GM12878 (cell line): ENCODE data around the gene PEX12. TPM values are rescaled to one million over a fixed set of nuclear protein-coding genes. Genes with fewer than 3 reads are reported as not detected.

ENCODE experiments used
- CBFB ChIP-seq: IDR thresholded peaks from 2 replicates; pipeline ENCODE4 v1.6.1; 2016; ENCODE audit warnings: antibody characterized with exemption, low read depth
- CBX3 ChIP-seq: fragments of 200-600 bp; sonication (generic); IDR thresholded peaks from 2 replicates; pipeline ENCODE4 v1.6.1; 2016; ENCODE audit warnings: low read depth, borderline replicate concordance
- CEBPB ChIP-seq, 2 experiments: fragments of 150-350 bp in 1 of 2; IDR thresholded peaks; 2 replicates each; pipeline ENCODE4 v1.6.1; 2012 to 2014; ENCODE audit warnings: low read depth in 2 of 2, low read length in 2 of 2, borderline replicate concordance in 1 of 2, inconsistent platforms in 1 of 2
- CREB1 ChIP-seq: IDR thresholded peaks from 2 replicates; pipeline ENCODE4 v1.6.1; 2012; ENCODE audit warnings: low read depth, mild to moderate bottlenecking, inconsistent platforms
- E2F4 ChIP-seq: IDR thresholded peaks from 2 replicates; pipeline ENCODE4 v1.6.1; 2012; ENCODE audit warnings: low read depth, low read length, improper control_type of control experiment
- ETV6 ChIP-seq, 2 experiments: fragments of 450-650 bp in 1 of 2; IDR thresholded peaks in 1 of 2; conservative IDR thresholded peaks in 1 of 2; 2 replicates each; pipeline ENCODE4 v1.6.1; 2014; ENCODE audit warnings: antibody characterized with exemption in 1 of 2, borderline replicate concordance in 1 of 2, low read depth in 1 of 2, mild to moderate bottlenecking in 1 of 2, moderate library complexity in 1 of 2
- FOS ChIP-seq: IDR thresholded peaks from 3 replicates; pipeline ENCODE4 v1.6.1; 2011; ENCODE audit warnings: borderline replicate concordance; ENCODE audit not compliant: insufficient read length; ENCODE audit errors: extremely low read depth
- GABPA ChIP-seq: IDR thresholded peaks from 2 replicates; pipeline ENCODE4 v1.6.1; 2014; ENCODE audit warnings: antibody characterized with exemption, low read depth, mild to moderate bottlenecking, inconsistent platforms
- HDAC2 ChIP-seq: fragments of 200-600 bp; sonication (generic); IDR thresholded peaks from 2 replicates; pipeline ENCODE4 v1.6.1; 2017
- MXI1 ChIP-seq: fragments of 150-350 bp; IDR thresholded peaks from 2 replicates; pipeline ENCODE4 v1.6.1; 2011; ENCODE audit warnings: low read depth, mild to moderate bottlenecking, inconsistent platforms, low read length, improper control_type of control experiment
- NFXL1 ChIP-seq: fragments of 450-650 bp; IDR thresholded peaks from 2 replicates; pipeline ENCODE4 v1.6.1; 2017; ENCODE audit warnings: antibody characterized with exemption, mild to moderate bottlenecking, borderline replicate concordance
- RFX5 ChIP-seq: IDR thresholded peaks from 2 replicates; pipeline ENCODE4 v1.6.1; 2011; ENCODE audit warnings: low read depth, low read length, improper control_type of control experiment
- RUNX3 ChIP-seq: IDR thresholded peaks from 2 replicates; pipeline ENCODE4 v1.6.1; 2012; ENCODE audit warnings: low read length, inconsistent platforms
- SKIL ChIP-seq: fragments of 450-650 bp; IDR thresholded peaks from 2 replicates; pipeline ENCODE4 v1.6.1; 2017; ENCODE audit warnings: mild to moderate bottlenecking, low read depth, inconsistent platforms; ENCODE audit not compliant: poor library complexity, severe bottlenecking
- SREBF2 ChIP-seq: IDR thresholded peaks from 2 replicates; pipeline ENCODE4 v1.6.1; 2012; ENCODE audit warnings: mild to moderate bottlenecking, low read length
- SUZ12 ChIP-seq: fragments of 200-600 bp; sonication (generic); IDR thresholded peaks from one replicate; pipeline ENCODE4 v1.6.1; 2018; ENCODE audit warnings: antibody characterized with exemption, mild to moderate bottlenecking; ENCODE audit not compliant: unreplicated experiment
- TCF12 ChIP-seq: IDR thresholded peaks from 2 replicates; pipeline ENCODE4 v1.6.1; 2011; ENCODE audit warnings: low read depth, mild to moderate bottlenecking, low read length
- TCF3 ChIP-seq: IDR thresholded peaks from 2 replicates; pipeline ENCODE4 v1.6.1; 2012; ENCODE audit warnings: low read depth, mild to moderate bottlenecking, low read length, borderline replicate concordance; ENCODE audit not compliant: insufficient read depth
- TCF7 ChIP-seq: IDR thresholded peaks from 2 replicates; pipeline ENCODE4 v1.6.1; 2014; ENCODE audit warnings: antibody characterized with exemption, borderline replicate concordance
- USF2 ChIP-seq: IDR thresholded peaks from 2 replicates; pipeline ENCODE4 v1.6.1; 2011; ENCODE audit warnings: low read depth, low read length, improper control_type of control experiment, borderline replicate concordance
- YBX1 ChIP-seq: fragments of 450-650 bp; IDR thresholded peaks from 2 replicates; pipeline ENCODE4 v1.6.1; 2016; ENCODE audit warnings: antibody characterized with exemption
- ZBTB40 ChIP-seq: fragments of 450-650 bp; IDR thresholded peaks from 2 replicates; pipeline ENCODE4 v1.6.1; 2016; ENCODE audit warnings: mild to moderate bottlenecking, moderate library complexity, borderline replicate concordance
- ZNF217 ChIP-seq: fragments of 450-650 bp; IDR thresholded peaks from 2 replicates; pipeline ENCODE4 v1.6.1; 2017; ENCODE audit warnings: antibody characterized with exemption, mild to moderate bottlenecking
- ZNF24 ChIP-seq: fragments of 450-650 bp; IDR thresholded peaks from 2 replicates; pipeline ENCODE4 v1.6.1; 2017; ENCODE audit warnings: antibody characterized with exemption, mild to moderate bottlenecking
- ZSCAN29 ChIP-seq: fragments of 450-650 bp; IDR thresholded peaks from 2 replicates; pipeline ENCODE4 v1.6.1; 2017; ENCODE audit warnings: mild to moderate bottlenecking, moderate library complexity
- polyA plus RNA-seq, 11 experiments: library from polyadenylated mRNA; depleted of rRNA in 4 of 11; unstranded in 6 of 11; stranded (reverse) in 5 of 11; fragments of >200 nt; fragmentation: Nextera tagmentation in 4 of 11; fragmentation: Illumina TruSeq in 1 of 11; extraction: Ambion mirVana in 4 of 11; extraction: Trizol in 1 of 11; gene quantifications; 1 replicate in 1 of 11; 2 replicates in 10 of 11; pipeline versions ENCODE4 v1.2.1 to v1.2.3, GENCODE V29; 2011 to 2016; ENCODE audit warnings: inconsistent platforms in 2 of 11, missing spikeins in 2 of 11, low read depth in 1 of 11
- total RNA-seq, 4 experiments: library from RNA; depleted of rRNA in 3 of 4; stranded (reverse); fragments of >200 nt in 3 of 4; fragmentation: Illumina TruSeq in 1 of 4; extraction: Trizol in 1 of 4; gene quantifications; 2 replicates each; pipeline versions ENCODE4 v1.2.1 to v1.2.3, GENCODE V29; 2013 to 2021

The PEX12 gene
- total and polyA plus RNA-seq, 10 of the 15 experiments (the other 5 are each of a cell fraction or from before 2014, with no cell fraction given), result 2.9 to 15.8 (median 4.6) TPM

GRCh38 chr17:35537601-35538141, 40.7 kb downstream of the PEX12 start, which contains the start of gene SLFN12L (continued):
- TF ChIP-seq SKIL (peak; percentile 49), FOS (no peak), SUZ12 (no peak), CREB1 (no peak), USF2 (no peak), ZNF24 (no peak), ZNF217 (no peak), ETV6 (conservative IDR thresholded peaks at IDR 0.05 in 1 of 2, IDR thresholded peaks at IDR 0.05 in 1 of 2; ENCODE audit: borderline replicate concordance in 1 of 2, low read depth in 1 of 2) (peak in 1 of 2 experiments; percentile 25; a peak in 1 of 4 replicates), CBFB (no peak), HDAC2 (no peak), GABPA (no peak), ZBTB40 (peak; percentile 87), MXI1 (peak; percentile 61; the same call in 1 of the 2 replicates), CBX3 (no peak), NFXL1 (no peak), TCF3 (no peak), RUNX3 (peak; percentile 44), RFX5 (no peak), ZSCAN29 (no peak), YBX1 (no peak), TCF7 (no peak), SREBF2 (no peak), E2F4 (peak; percentile 67), TCF12 (no peak), CEBPB (IDR thresholded peaks at IDR 0.05; ENCODE audit: borderline replicate concordance in 1 of 2, low read depth in 2 of 2, low read length in 2 of 2) (no peak)
